Lung (tissue), 12 donors: ENCODE measurements around the gene UGT1A8. TPM values are rescaled to one million over a fixed set of nuclear protein-coding genes. Genes with fewer than 3 reads are reported as not detected.

Experiments
- ATAC-seq: fragments of 200-7000 bp; cut with Tn5 transposase; one replicate; pipeline ENCODE4 v1.9.1; 2020; ENCODE audit warnings: moderate number of reproducible peaks; ENCODE audit not compliant: insufficient read depth, low FRiP score
- DNase-seq, 3 donors: peaks; one replicate each; pipeline ENCODE4 v3.0.0-alpha.2; 2013 to 2017
- H3K27ac ChIP-seq, 2 donors: one replicate each; pipeline ENCODE4 v1.5.1; 2013; ENCODE audit warnings: mild to moderate bottlenecking in 2 of 2, moderate library complexity in 2 of 2, control low read depth in 1 of 2, inconsistent platforms in 1 of 2, low read depth in 1 of 2, low read length in 1 of 2
- H3K27me3 ChIP-seq, 3 donors: one replicate each; pipeline ENCODE4 v1.5.1; 2013; ENCODE audit warnings: low read length in 2 of 3; ENCODE audit not compliant: control insufficient read depth in 3 of 3, insufficient read depth in 3 of 3
- H3K36me3 ChIP-seq, 4 donors: one replicate each; pipeline ENCODE4 v1.5.1; 2013; ENCODE audit warnings: low read length in 4 of 4, mild to moderate bottlenecking in 1 of 4, moderate library complexity in 1 of 4; ENCODE audit not compliant: control insufficient read depth in 4 of 4, insufficient read depth in 4 of 4
- H3K4me1 ChIP-seq, 5 donors: one replicate each; pipeline ENCODE4 v1.5.1; 2013; ENCODE audit warnings: low read length in 5 of 5, mild to moderate bottlenecking in 2 of 5, moderate library complexity in 1 of 5; ENCODE audit not compliant: control insufficient read depth in 5 of 5, insufficient read depth in 5 of 5
- H3K4me3 ChIP-seq: one replicate; pipeline ENCODE4 v1.5.1; 2013; ENCODE audit warnings: mild to moderate bottlenecking, control low read depth, moderate library complexity
- H3K9ac ChIP-seq, 2 donors: one replicate each; pipeline ENCODE4 v1.5.1; 2013; ENCODE audit warnings: low read length in 2 of 2, control low read depth in 1 of 2; ENCODE audit not compliant: insufficient read depth in 1 of 2
- H3K9me3 ChIP-seq, 4 donors: one replicate each; pipeline ENCODE4 v1.5.1; 2013; ENCODE audit warnings: low read length in 3 of 4, mild to moderate bottlenecking in 1 of 4, moderate library complexity in 1 of 4; ENCODE audit not compliant: control insufficient read depth in 4 of 4, insufficient read depth in 3 of 4
- CTCF ChIP-seq: IDR thresholded peaks from 2 replicates; pipeline ENCODE4 v1.5.1; 2012; ENCODE audit warnings: mild to moderate bottlenecking; ENCODE audit errors: control extremely low read depth, extremely low read depth
- WGBS, 2 donors: extraction: QIAGEN DNeasy Blood & Tissue Kit; methylation state at CpG; one replicate each; pipeline ENCODE4 v1.1.7; 2013; 5-methylcytosine and 5-hydroxymethylcytosine counted together
- polyA plus RNA-seq, 2 donors: library from polyadenylated mRNA; stranded (reverse); fragments of 200-250 nt; gene quantifications; one replicate each; pipeline ENCODE4 v1.2.1, GENCODE V29; 2013
- total RNA-seq, 2 donors: library from RNA; depleted of rRNA in 1 of 2; stranded (reverse); fragments of >200 nt in 1 of 2; gene quantifications; one replicate each; pipeline ENCODE4 v1.2.1, GENCODE V29; 2014 to 2021
- donor health status: control.
- donor health status: control.
- donor health status: Bipolar disorder and iron deficiency.
- donor health status: healthy.
- donor health status: DM: yes; HTN: yes; CAD: no.

Gene UGT1A8
- total and polyA plus RNA-seq, 4 donors: 0.26 TPM; not detected in 3

DNA sequence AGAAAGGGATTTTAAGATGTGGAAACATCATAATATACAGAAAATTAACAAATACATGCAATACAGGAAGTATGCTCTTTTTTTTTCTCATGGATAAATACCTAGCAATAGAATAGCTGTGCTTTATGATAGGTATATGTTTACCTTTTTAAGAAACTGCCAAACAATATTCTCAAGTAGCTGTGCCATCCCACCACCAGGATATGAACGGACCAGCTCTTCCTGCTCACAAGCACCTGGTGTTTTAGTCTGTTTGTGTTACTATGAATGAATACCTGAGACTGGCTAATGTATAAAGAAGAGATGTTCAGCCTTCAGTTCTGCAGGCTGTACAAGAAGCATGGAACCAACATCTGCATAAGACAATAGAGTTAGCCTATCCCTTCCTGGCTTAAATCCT, 19.9 kb upstream of the UGT1A8 start:
- Histone ChIP-seq H3K36me3 (no peaks in the 10 kb centered on the region), H3K4me3 (no peak overlapping the region), H3K9me3 (no peaks in the 10 kb centered on the region), H3K4me1 (peaks cover 0 to 3% (median 0%) of the 10 kb centered on the region in 5 donors), H3K9ac (no peak overlapping the region), H3K27ac (no peak overlapping the region), H3K27me3 (no peaks in the 10 kb centered on the region)
- no peak for DNase-seq
- no peak for TF ChIP-seq CTCF
- WGBS, 2 donors: 57 to 86% methylated on average over 1 of the region's 1 CpG
- no peak for ATAC-seq

DNA sequence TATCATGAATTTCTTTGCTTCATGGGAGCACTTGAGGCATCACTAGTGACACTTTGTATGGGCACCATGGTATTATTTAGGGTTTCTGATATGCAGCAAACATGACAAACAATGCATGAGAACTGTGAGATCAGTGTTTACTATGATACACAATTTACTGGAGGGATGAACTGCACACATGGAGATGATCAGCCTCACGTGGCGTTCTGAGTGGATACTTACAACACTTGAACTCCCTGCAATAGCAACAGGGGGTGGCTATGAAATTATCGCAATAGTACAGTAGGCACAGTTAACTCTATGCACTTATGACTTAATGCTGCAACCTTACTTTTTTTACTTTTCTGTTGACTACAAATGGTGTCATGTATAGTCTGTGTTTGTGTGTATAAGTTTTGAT, 18.5 kb upstream of the UGT1A8 start:
- Histone ChIP-seq H3K9ac (no peak overlapping the region), H3K4me1 (peaks cover 0 to 3% (median 0%) of the 10 kb centered on the region in 5 donors), H3K36me3 (no peaks in the 10 kb centered on the region), H3K4me3 (no peak overlapping the region), H3K27me3 (no peaks in the 10 kb centered on the region), H3K9me3 (peaks cover 0 to 2% (median 0%) of the 10 kb centered on the region in 4 donors), H3K27ac (no peak overlapping the region)
- ATAC-seq (no peak), DNase-seq (no peak)
- 83 to 85% methylated on average over 3 of the region's 3 CpGs for WGBS, 2 donors
- no peak for TF ChIP-seq CTCF

GRCh38 chr2:233600386-233600785, 17.0 kb upstream of the UGT1A8 start:
- Histone ChIP-seq H3K27me3 (no peaks in the 10 kb centered on the region), H3K27ac (no peak overlapping the region), H3K4me3 (no peak overlapping the region), H3K4me1 (peaks cover 0 to 3% (median 0%) of the 10 kb centered on the region in 5 donors), H3K9ac (no peak overlapping the region), H3K9me3 (peaks cover 0 to 2% (median 0%) of the 10 kb centered on the region in 4 donors), H3K36me3 (no peaks in the 10 kb centered on the region)
- ATAC-seq (no peak), DNase-seq (no peak)
- whole genome bisulfite sequencing, 2 donors: 79 to 84% methylated on average over 2 of the region's 2 CpGs
- TF ChIP-seq CTCF: no peak

DNA sequence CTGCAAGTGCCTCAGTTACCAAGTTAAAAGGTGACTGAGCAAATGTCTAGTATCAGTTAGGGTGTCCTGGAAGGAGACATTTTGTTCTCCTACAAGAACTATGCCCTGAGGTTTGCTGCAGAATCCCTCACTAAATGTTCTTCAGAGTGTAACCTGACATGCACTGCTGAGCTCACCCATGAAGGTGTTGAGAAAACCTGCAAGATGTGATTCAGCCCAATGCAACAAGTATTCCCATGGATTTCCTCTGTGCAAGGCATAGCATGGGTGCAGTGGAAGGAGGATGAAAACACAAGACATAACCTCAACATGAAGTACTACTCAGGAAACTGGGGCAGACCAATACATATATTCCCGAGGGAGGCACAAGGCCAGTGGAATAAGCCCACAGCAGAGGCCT, 15.4 kb upstream of the UGT1A8 start:
- TF ChIP-seq CTCF: no peak
- H3K9me3 ChIP-seq: peaks cover 0 to 2% (median 0%) of the 10 kb centered on the region in 4 donors
- H3K27me3 ChIP-seq: no peaks in the 10 kb centered on the region
- H3K9ac ChIP-seq: no peak overlapping the region
- H3K4me1 ChIP-seq: peaks cover 0 to 3% (median 0%) of the 10 kb centered on the region in 5 donors
- H3K36me3 ChIP-seq: no peaks in the 10 kb centered on the region
- H3K27ac ChIP-seq: no peak overlapping the region
- 91% methylated on average over 1 of the region's 1 CpG for WGBS, 2 donors
- DNase-seq: no peak
- no peak overlapping the region for H3K4me3 ChIP-seq
- ATAC-seq: no peak
